HepG2 (cell line): Measurements from ENCODE around the gene EIF2S2. TPM values are rescaled to one million over a fixed set of nuclear protein-coding genes. Genes with fewer than 3 reads are reported as not detected.

Source experiments
- EED ChIP-seq: sonication (generic); formaldehyde crosslinking; IDR thresholded peaks from 2 replicates; pipeline ENCODE4 v1.5.0; 2020; ENCODE audit warnings: mild to moderate bottlenecking, missing genetic modification reagents
- FOSL2 ChIP-seq: sonication (generic); formaldehyde crosslinking; IDR thresholded peaks from 2 replicates; pipeline ENCODE4 v1.4.0; 2020; ENCODE audit warnings: missing genetic modification reagents
- GLI4 ChIP-seq: sonication (generic); formaldehyde crosslinking; IDR thresholded peaks from 2 replicates; pipeline ENCODE4 v1.5.1; 2020; ENCODE audit warnings: missing genetic modification reagents, mild to moderate bottlenecking, moderate library complexity, borderline replicate concordance
- HCFC1 ChIP-seq: fragments of 150-350 bp; IDR thresholded peaks from 2 replicates; pipeline ENCODE4 v1.6.1; 2014; ENCODE audit warnings: low read depth, low read length
- HDAC6 ChIP-seq: fragments of 200-600 bp; sonication (generic); IDR thresholded peaks from 2 replicates; pipeline ENCODE4 v1.7.0; 2017; ENCODE audit warnings: mild to moderate bottlenecking, antibody characterized with exemption, low read length, low read depth
- HNRNPK ChIP-seq: fragments of 200-400 bp; formaldehyde crosslinking; IDR thresholded peaks from 2 replicates; pipeline ENCODE4 v1.6.1; 2018; ENCODE audit warnings: low read length, low read depth, moderate library complexity, mild to moderate bottlenecking; ENCODE audit not compliant: poor library complexity, severe bottlenecking
- KAT7 ChIP-seq: IDR thresholded peaks from 2 replicates; pipeline ENCODE4 v1.6.1; 2018; ENCODE audit warnings: borderline replicate concordance, missing compliant biosample characterization
- RELA ChIP-seq: sonication (generic); formaldehyde crosslinking; IDR thresholded peaks from 2 replicates; pipeline ENCODE4 v1.4.0; 2020; ENCODE audit warnings: missing genetic modification reagents
- SRSF9 ChIP-seq: fragments of 200-400 bp; formaldehyde crosslinking; IDR thresholded peaks from 2 replicates; pipeline ENCODE4 v1.6.1; 2018; ENCODE audit warnings: borderline replicate concordance, mild to moderate bottlenecking, low read depth, low read length; ENCODE audit not compliant: insufficient read depth, poor library complexity, severe bottlenecking
- ZBTB3 ChIP-seq: sonication (generic); formaldehyde crosslinking; IDR thresholded peaks from 2 replicates; pipeline ENCODE4 v1.4.0; 2020; ENCODE audit warnings: low read depth, mild to moderate bottlenecking, moderate library complexity, missing genetic modification reagents, borderline replicate concordance
- ZNF230 ChIP-seq: sonication (generic); formaldehyde crosslinking; IDR thresholded peaks from 2 replicates; pipeline ENCODE4 v1.4.0; 2020; ENCODE audit warnings: mild to moderate bottlenecking, missing genetic modification reagents
- ZNF282 ChIP-seq: fragments of 450-650 bp; IDR thresholded peaks from 2 replicates; pipeline ENCODE4 v1.6.1; 2018; ENCODE audit not compliant: partially characterized antibody
- ZNF646 ChIP-seq: sonication (generic); formaldehyde crosslinking; IDR thresholded peaks from 2 replicates; pipeline ENCODE4 v1.9.0; 2021; ENCODE audit warnings: mild to moderate bottlenecking, missing genetic modification reagents
- ZNF7 ChIP-seq: IDR thresholded peaks from 2 replicates; pipeline ENCODE4 v1.6.1; 2016; ENCODE audit warnings: missing biosample characterization, missing genetic modification reagents
- ZNF75D ChIP-seq: sonication (generic); formaldehyde crosslinking; IDR thresholded peaks from 2 replicates; pipeline ENCODE4 v1.8.1; 2023; ENCODE audit warnings: missing genetic modification reagents, mild to moderate bottlenecking, borderline replicate concordance
- polyA plus RNA-seq, 8 experiments: library from polyadenylated mRNA; depleted of rRNA in 3 of 8; stranded (reverse) in 7 of 8; unstranded in 1 of 8; fragments of >200 nt; fragmentation: Illumina TruSeq in 4 of 8; extraction: Trizol in 4 of 8; gene quantifications; 2 replicates each; pipeline versions ENCODE4 v1.2.1 to v1.2.3, GENCODE V29; 2011 to 2016; ENCODE audit warnings: low read depth in 4 of 8, missing spikeins in 1 of 8, mixed read lengths in 1 of 8; ENCODE audit not compliant: insufficient read depth in 1 of 8
- total RNA-seq, 5 experiments: library from RNA; depleted of rRNA; stranded (reverse); fragments of >200 nt; fragmentation: Illumina TruSeq; extraction: Trizol; gene quantifications; 2 replicates each; pipeline ENCODE4 v1.2.3, GENCODE V29; 2016; ENCODE audit warnings: low read depth in 1 of 5
- TF ChIP-seq, protein P1 (sequence below): sonication (generic); formaldehyde crosslinking; IDR thresholded peaks from 2 replicates; pipeline ENCODE4 v1.4.0; 2020; ENCODE audit warnings: missing genetic modification reagents
- TF ChIP-seq, protein P2 (sequence below): sonication (generic); formaldehyde crosslinking; IDR thresholded peaks from 2 replicates; pipeline ENCODE4 v1.9.0; 2021; ENCODE audit warnings: missing genetic modification reagents, borderline replicate concordance
- TF ChIP-seq, protein P3 (sequence below): sonication (generic); formaldehyde crosslinking; conservative IDR thresholded peaks from 2 replicates; pipeline ENCODE4 v1.8.0; 2022; ENCODE audit warnings: missing genetic modification reagents

EIF2S2 gene
- total and polyA plus RNA-seq, 2 of the 13 experiments (the other 11 are each of a cell fraction or from before 2014, with no cell fraction given): 126 to 213 TPM

DNA sequence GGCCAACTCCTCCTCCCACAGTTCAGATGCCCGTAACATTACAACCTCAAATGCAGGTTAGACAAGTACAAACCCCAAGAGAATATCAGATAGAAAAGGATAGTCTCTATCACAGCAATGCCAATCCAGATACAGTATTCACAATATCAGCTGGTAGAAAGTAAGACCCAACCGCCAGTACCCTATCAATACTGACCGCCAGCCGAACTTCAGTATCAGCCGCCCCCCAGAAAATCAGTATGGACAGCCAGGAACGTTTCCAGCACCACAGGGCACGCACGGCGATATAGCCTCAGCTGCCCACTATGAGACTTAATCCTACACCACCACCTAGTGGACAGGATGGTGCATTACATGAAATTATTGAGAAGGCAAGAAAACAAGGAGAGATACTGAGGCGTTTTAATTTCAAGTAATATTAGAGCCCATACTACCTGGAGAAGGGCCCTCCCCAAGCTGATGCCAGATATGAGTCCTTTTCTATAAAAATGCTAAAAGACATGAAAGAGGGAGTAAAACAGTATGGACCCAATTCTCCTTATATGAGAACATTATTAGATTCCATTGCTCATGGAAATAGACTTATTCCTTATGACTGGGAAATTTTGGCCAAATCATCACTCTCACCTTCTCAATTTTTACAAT is 17.6 kb upstream of the EIF2S2 start (continued):
- TF ChIP-seq, protein P1, sequence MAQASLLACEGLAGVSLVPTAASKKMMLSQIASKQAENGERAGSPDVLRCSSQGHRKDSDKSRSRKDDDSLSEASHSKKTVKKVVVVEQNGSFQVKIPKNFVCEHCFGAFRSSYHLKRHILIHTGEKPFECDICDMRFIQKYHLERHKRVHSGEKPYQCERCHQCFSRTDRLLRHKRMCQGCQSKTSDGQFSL (CRISPR knock-in tag): no peak
- TF ChIP-seq, protein P2, sequence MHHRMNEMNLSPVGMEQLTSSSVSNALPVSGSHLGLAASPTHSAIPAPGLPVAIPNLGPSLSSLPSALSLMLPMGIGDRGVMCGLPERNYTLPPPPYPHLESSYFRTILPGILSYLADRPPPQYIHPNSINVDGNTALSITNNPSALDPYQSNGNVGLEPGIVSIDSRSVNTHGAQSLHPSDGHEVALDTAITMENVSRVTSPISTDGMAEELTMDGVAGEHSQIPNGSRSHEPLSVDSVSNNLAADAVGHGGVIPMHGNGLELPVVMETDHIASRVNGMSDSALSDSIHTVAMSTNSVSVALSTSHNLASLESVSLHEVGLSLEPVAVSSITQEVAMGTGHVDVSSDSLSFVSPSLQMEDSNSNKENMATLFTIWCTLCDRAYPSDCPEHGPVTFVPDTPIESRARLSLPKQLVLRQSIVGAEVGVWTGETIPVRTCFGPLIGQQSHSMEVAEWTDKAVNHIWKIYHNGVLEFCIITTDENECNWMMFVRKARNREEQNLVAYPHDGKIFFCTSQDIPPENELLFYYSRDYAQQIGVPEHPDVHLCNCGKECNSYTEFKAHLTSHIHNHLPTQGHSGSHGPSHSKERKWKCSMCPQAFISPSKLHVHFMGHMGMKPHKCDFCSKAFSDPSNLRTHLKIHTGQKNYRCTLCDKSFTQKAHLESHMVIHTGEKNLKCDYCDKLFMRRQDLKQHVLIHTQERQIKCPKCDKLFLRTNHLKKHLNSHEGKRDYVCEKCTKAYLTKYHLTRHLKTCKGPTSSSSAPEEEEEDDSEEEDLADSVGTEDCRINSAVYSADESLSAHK (CRISPR knock-in tag): no peak
- TF ChIP-seq, protein P3, sequence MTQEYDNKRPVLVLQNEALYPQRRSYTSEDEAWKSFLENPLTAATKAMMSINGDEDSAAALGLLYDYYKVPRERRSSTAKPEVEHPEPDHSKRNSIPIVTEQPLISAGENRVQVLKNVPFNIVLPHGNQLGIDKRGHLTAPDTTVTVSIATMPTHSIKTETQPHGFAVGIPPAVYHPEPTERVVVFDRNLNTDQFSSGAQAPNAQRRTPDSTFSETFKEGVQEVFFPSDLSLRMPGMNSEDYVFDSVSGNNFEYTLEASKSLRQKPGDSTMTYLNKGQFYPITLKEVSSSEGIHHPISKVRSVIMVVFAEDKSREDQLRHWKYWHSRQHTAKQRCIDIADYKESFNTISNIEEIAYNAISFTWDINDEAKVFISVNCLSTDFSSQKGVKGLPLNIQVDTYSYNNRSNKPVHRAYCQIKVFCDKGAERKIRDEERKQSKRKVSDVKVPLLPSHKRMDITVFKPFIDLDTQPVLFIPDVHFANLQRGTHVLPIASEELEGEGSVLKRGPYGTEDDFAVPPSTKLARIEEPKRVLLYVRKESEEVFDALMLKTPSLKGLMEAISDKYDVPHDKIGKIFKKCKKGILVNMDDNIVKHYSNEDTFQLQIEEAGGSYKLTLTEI (CRISPR knock-in tag): no peak
- TF ChIP-seq RELA (CRISPR knock-in tag): no peak
- TF ChIP-seq ZNF282: no peak
- no peak for TF ChIP-seq SRSF9
- TF ChIP-seq HCFC1: no peak
- no peak for TF ChIP-seq ZNF230 (CRISPR knock-in tag)
- no peak for TF ChIP-seq KAT7 (CRISPR knock-in tag)
- no peak for TF ChIP-seq ZBTB3
- no peak for TF ChIP-seq ZNF646 (CRISPR knock-in tag)
- no peak for TF ChIP-seq EED (CRISPR knock-in tag)
- TF ChIP-seq FOSL2: peak; percentile 35; the same call in 1 of the 2 replicates
- TF ChIP-seq HNRNPK: no peak
- TF ChIP-seq ZNF75D (CRISPR knock-in tag): no peak
- TF ChIP-seq GLI4 (CRISPR knock-in tag): no peak
- TF ChIP-seq HDAC6: no peak
- no peak for TF ChIP-seq ZNF7 (CRISPR knock-in tag)
